22Rv1 (cell line): ENCODE results near the gene TUBA3E.
"Not testable (repeated sequence)": the region's sequence is repeated elsewhere in the genome, so short reads cannot be mapped to it uniquely, and the experiment has no call there.

Source experiments
- ZFX ChIP-seq: fragments of 450-650 bp; IDR thresholded peaks from 2 replicates; pipeline ENCODE4 v1.6.1; 2017; ENCODE audit warnings: antibody characterized with exemption, borderline replicate concordance
- TF ChIP-seq, protein P1 (sequence below): fragments of 450-650 bp; IDR thresholded peaks from 2 replicates; pipeline ENCODE4 v1.5.1; 2017; ENCODE audit warnings: mild to moderate bottlenecking

DNA sequence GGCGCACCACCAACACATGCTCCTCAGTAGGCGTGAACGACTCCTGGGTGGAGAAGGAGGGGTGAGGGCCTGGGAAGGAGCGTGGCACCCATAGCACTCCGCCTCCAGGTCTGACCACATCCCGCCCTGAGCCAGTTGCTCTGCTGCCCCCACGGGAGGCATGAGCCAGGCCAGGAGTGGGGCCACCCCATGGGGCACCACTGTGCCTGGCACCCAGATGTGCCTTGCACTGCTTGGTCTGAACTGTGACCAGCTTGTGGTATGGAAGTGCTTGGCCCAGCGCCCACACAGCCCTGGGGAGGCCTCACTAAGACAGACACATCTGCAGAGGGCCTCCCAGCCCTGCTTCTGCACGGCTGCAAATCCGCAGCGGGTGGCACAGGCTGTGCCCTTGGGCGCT, 40.9 kb downstream of the TUBA3E start:
- TF ChIP-seq, protein P1, sequence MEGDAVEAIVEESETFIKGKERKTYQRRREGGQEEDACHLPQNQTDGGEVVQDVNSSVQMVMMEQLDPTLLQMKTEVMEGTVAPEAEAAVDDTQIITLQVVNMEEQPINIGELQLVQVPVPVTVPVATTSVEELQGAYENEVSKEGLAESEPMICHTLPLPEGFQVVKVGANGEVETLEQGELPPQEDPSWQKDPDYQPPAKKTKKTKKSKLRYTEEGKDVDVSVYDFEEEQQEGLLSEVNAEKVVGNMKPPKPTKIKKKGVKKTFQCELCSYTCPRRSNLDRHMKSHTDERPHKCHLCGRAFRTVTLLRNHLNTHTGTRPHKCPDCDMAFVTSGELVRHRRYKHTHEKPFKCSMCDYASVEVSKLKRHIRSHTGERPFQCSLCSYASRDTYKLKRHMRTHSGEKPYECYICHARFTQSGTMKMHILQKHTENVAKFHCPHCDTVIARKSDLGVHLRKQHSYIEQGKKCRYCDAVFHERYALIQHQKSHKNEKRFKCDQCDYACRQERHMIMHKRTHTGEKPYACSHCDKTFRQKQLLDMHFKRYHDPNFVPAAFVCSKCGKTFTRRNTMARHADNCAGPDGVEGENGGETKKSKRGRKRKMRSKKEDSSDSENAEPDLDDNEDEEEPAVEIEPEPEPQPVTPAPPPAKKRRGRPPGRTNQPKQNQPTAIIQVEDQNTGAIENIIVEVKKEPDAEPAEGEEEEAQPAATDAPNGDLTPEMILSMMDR = not testable (repeated sequence)
- TF ChIP-seq ZFX = not testable (repeated sequence)
